Upper lobe of left lung (tissue), 4 donors: Measurements from ENCODE around the gene ALDH1A3.

ENCODE experiments used
- POLR2A ChIP-seq, 4 donors: fragments of 450-650 bp; IDR thresholded peaks; one replicate each; pipeline ENCODE4 v1.5.1; 2016 to 2017; ENCODE audit warnings: antibody characterized with exemption in 4 of 4, mild to moderate bottlenecking in 2 of 4
- POLR2AphosphoS5 ChIP-seq, 2 donors: sonication (generic); formaldehyde crosslinking; IDR thresholded peaks; one replicate each; pipeline ENCODE4 v1.5.1; 2017; ENCODE audit warnings: antibody characterized with exemption in 2 of 2

- TF ChIP-seq POLR2AphosphoS5 (IDR thresholded peaks at IDR 0.05) (no peak), POLR2A (IDR thresholded peaks at IDR 0.05) (no peak)
These were observed 6.2 kb downstream of the ALDH1A3 start for GRCh38 chr15:100885811-100886210.
